Esophagus squamous epithelium (tissue), 4 donors: ENCODE measurements around the gene TDRD5.

Experiments used
- CTCF ChIP-seq, 6 experiments: fragments of 450-650 bp in 4 of 6; fragments of 200-600 bp in 2 of 6; sonication (generic) in 2 of 6; IDR thresholded peaks; one replicate each; pipeline ENCODE4 v1.5.1; 2016 to 2019; ENCODE audit warnings: antibody characterized with exemption in 6 of 6, mild to moderate bottlenecking in 4 of 6, moderate library complexity in 4 of 6
- POLR2A ChIP-seq, 4 donors: fragments of 450-650 bp; IDR thresholded peaks; one replicate each; pipeline ENCODE4 v1.6.1; 2017; ENCODE audit warnings: antibody characterized with exemption in 4 of 4, mild to moderate bottlenecking in 4 of 4, moderate library complexity in 3 of 4

DNA sequence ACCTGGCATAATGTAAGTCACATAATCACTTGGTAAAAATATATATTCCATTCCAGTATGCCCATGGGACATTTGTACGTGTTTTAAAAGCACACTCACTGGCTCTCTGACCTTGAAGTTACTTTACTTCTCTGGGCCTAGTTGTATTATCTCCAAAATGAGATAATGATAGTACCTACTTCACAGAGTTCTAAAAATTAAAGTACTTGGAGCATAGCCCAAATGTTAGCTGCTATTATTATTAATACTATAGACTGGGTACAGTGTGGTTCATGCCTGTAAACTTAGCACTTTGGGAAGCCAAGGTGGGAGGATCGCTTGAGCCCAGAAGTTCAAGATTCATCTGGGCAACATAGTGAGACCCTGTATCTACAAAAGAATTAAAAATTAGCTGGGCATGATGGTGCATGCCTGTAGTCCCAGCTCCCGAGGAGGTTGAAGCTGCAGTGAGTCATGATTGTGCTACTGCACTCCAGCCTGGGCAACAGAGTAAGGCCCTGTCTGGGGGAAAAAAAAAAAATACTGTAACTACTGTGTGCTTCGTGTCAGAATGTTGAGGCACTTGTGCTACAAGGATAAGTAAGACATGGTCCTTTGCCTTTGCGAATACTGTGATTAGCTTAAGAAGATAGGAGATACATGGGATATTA, 45.7 kb downstream of the TDRD5 start:
- TF ChIP-seq CTCF (IDR thresholded peaks at IDR 0.05) (no peak), POLR2A (IDR thresholded peaks at IDR 0.05) (no peak)
